Neural progenitor cell (in vitro differentiated cells): ENCODE measurements around the gene TENT5C. TPM values are rescaled to one million over a fixed set of nuclear protein-coding genes. Genes with fewer than 3 reads are reported as not detected.

Source experiments
- DNase-seq: peaks from one replicate; pipeline ENCODE4 v3.0.0-alpha.2; 2016; ENCODE audit warnings: low spot score
- H2AFZ ChIP-seq: fragments of 200-600 bp; sonication (generic); replicated peaks from 2 replicates; pipeline ENCODE4 v1.6.1; 2016; ENCODE audit warnings: antibody characterized with exemption
- H3F3A ChIP-seq: fragments of 200-600 bp; sonication (generic); 2 replicates; pipeline ENCODE4 v1.6.1; 2016; ENCODE audit warnings: antibody characterized with exemption, low read depth
- H3K27ac ChIP-seq: fragments of 200-600 bp; sonication (generic); 2 replicates; pipeline ENCODE4 v1.5.1; 2016; ENCODE audit warnings: mild to moderate bottlenecking
- H3K27me3 ChIP-seq: fragments of 200-600 bp; sonication (generic); 2 replicates; pipeline ENCODE4 v1.6.1; 2016; ENCODE audit warnings: mild to moderate bottlenecking, moderate library complexity
- H3K36me3 ChIP-seq: fragments of 200-600 bp; sonication (generic); 2 replicates; pipeline ENCODE4 v1.5.1; 2016
- H3K4me1 ChIP-seq: fragments of 200-600 bp; sonication (generic); 2 replicates; pipeline ENCODE4 v1.6.1; 2016; ENCODE audit warnings: mixed run types
- H3K4me2 ChIP-seq: fragments of 200-600 bp; sonication (generic); 2 replicates; pipeline ENCODE4 v1.6.1; 2016
- H3K4me3 ChIP-seq: fragments of 200-600 bp; sonication (generic); 2 replicates; pipeline ENCODE4 v1.5.1; 2016
- H3K79me2 ChIP-seq: fragments of 200-600 bp; sonication (generic); 2 replicates; pipeline ENCODE4 v1.6.1; 2016; ENCODE audit warnings: low read depth
- H3K9ac ChIP-seq: fragments of 200-600 bp; sonication (generic); 2 replicates; pipeline ENCODE4 v1.6.1; 2016
- H3K9me3 ChIP-seq: fragments of 200-600 bp; sonication (generic); 2 replicates; pipeline ENCODE4 v1.5.1; 2016; ENCODE audit warnings: low read depth
- H4K20me1 ChIP-seq: fragments of 200-600 bp; sonication (generic); 2 replicates; pipeline ENCODE4 v1.6.1; 2016; ENCODE audit warnings: low read depth
- H3K27ac Mint-ChIP-seq: 3 replicates; pipeline ENCODE4 v1.8.0; 2021; ENCODE audit warnings: mixed read lengths
- H3K27me3 Mint-ChIP-seq: 2 replicates; pipeline ENCODE4 v1.8.0; 2022; ENCODE audit warnings: low read depth, mild to moderate bottlenecking, inconsistent platforms, moderate library complexity, mixed read lengths; ENCODE audit not compliant: insufficient read depth
- H3K36me3 Mint-ChIP-seq: 3 replicates; pipeline ENCODE4 v1.8.0; 2021; ENCODE audit warnings: mixed read lengths
- H3K4me1 Mint-ChIP-seq: 3 replicates; pipeline ENCODE4 v1.8.0; 2021; ENCODE audit warnings: mixed read lengths
- H3K4me3 Mint-ChIP-seq: 3 replicates; pipeline ENCODE4 v1.8.0; 2021; ENCODE audit warnings: mild to moderate bottlenecking, moderate library complexity, mixed read lengths
- H3K9me3 Mint-ChIP-seq: 3 replicates; pipeline ENCODE4 v1.8.0; 2020; ENCODE audit warnings: mixed read lengths
- EZH2 ChIP-seq: fragments of 200-600 bp; sonication (generic); IDR thresholded peaks from 2 replicates; pipeline ENCODE4 v1.6.1; 2017; ENCODE audit warnings: antibody characterized with exemption, mild to moderate bottlenecking, moderate library complexity
- EZH2phosphoT487 ChIP-seq: fragments of 200-600 bp; sonication (generic); IDR thresholded peaks from 2 replicates; pipeline ENCODE4 v1.6.1; 2017; ENCODE audit warnings: antibody characterized with exemption
- total RNA-seq: library from RNA; depleted of rRNA; stranded (reverse); fragments of >200 nt; gene quantifications from 2 replicates; pipeline ENCODE4 v1.2.3, GENCODE V29; 2015; ENCODE audit warnings: low replicate concordance
- TF ChIP-seq, protein P1 (sequence below): fragments of 200-600 bp; sonication (generic); IDR thresholded peaks from 2 replicates; pipeline ENCODE4 v1.5.1; 2017; ENCODE audit warnings: antibody characterized with exemption, mild to moderate bottlenecking

TENT5C gene
- total RNA-seq, 1 donor from 2014 or later: 0.39 TPM

DNA sequence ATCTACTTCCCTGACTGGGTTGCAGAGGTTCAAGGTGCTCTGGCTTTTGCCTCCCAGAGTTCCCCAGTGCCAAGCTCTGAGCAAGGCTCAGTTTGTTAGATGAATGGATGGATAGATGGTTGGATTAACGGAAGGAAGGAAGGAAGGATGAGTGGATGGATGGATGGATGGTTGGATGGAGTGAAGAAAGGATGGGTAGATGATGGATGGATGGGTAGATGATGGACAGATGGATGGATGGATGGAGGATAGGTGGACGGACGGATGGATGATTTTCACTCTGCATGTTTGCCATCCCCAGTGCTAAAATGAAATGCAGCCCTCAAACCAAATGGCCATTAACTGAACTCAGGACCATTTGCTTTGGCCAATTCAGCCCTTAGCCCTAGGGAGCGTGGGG, 27.4 kb upstream of the TENT5C start:
- Histone ChIP-seq H3K9me3 (no peaks in the 10 kb centered on the region), H3K27me3 (no peaks in the 10 kb centered on the region), H3K4me1 (peaks cover 5% of the 10 kb centered on the region), H3K79me2 (no peaks in the 10 kb centered on the region), H3K9ac (no peak overlapping the region), H3K4me2 (no peak overlapping the region), H3K36me3 (no peaks in the 10 kb centered on the region), H2AFZ (no peak overlapping the region), H3K27ac (no peak overlapping the region), H3F3A (no peaks in the 10 kb centered on the region), H3K4me3 (no peak overlapping the region), H4K20me1 (no peaks in the 10 kb centered on the region)
- DNase-seq: no peak
- Mint-ChIP-seq H3K36me3 (no peaks in the 10 kb centered on the region), H3K4me3 (no peak overlapping the region), H3K27me3 (peaks cover 1% of the 10 kb centered on the region), H3K27ac (no peak overlapping the region), H3K9me3 (no peaks in the 10 kb centered on the region), H3K4me1 (peaks cover 5% of the 10 kb centered on the region)
- TF ChIP-seq, protein P1, sequence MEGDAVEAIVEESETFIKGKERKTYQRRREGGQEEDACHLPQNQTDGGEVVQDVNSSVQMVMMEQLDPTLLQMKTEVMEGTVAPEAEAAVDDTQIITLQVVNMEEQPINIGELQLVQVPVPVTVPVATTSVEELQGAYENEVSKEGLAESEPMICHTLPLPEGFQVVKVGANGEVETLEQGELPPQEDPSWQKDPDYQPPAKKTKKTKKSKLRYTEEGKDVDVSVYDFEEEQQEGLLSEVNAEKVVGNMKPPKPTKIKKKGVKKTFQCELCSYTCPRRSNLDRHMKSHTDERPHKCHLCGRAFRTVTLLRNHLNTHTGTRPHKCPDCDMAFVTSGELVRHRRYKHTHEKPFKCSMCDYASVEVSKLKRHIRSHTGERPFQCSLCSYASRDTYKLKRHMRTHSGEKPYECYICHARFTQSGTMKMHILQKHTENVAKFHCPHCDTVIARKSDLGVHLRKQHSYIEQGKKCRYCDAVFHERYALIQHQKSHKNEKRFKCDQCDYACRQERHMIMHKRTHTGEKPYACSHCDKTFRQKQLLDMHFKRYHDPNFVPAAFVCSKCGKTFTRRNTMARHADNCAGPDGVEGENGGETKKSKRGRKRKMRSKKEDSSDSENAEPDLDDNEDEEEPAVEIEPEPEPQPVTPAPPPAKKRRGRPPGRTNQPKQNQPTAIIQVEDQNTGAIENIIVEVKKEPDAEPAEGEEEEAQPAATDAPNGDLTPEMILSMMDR: no peak
- TF ChIP-seq EZH2phosphoT487: no peak
- TF ChIP-seq EZH2: no peak

GRCh38 chr1:117579221-117579906, 26.5 kb upstream of the TENT5C start:
- Mint-ChIP-seq H3K9me3 (no peaks in the 10 kb centered on the region), H3K27me3 (peaks cover 6% of the 10 kb centered on the region), H3K4me1 (peaks cover 1% of the 10 kb centered on the region), H3K27ac (no peak overlapping the region), H3K36me3 (no peaks in the 10 kb centered on the region), H3K4me3 (no peak overlapping the region)
- peaks cover 3% of the 10 kb centered on the region for H3K4me1 ChIP-seq
- H2AFZ ChIP-seq: no peak overlapping the region
- no peak overlapping the region for H3K4me2 ChIP-seq
- no peaks in the 10 kb centered on the region for H3K27me3 ChIP-seq
- H3K4me3 ChIP-seq: no peak overlapping the region
- H3K27ac ChIP-seq: no peak overlapping the region
- H3K79me2 ChIP-seq: no peaks in the 10 kb centered on the region
- H3K9me3 ChIP-seq: no peaks in the 10 kb centered on the region
- H4K20me1 ChIP-seq: no peaks in the 10 kb centered on the region
- no peaks in the 10 kb centered on the region for H3K36me3 ChIP-seq
- TF ChIP-seq EZH2phosphoT487: no peak
- no peak for TF ChIP-seq EZH2
- TF ChIP-seq, protein P1: no peak
- H3K9ac ChIP-seq: no peak overlapping the region
- no peaks in the 10 kb centered on the region for H3F3A ChIP-seq
- DNase-seq: no peak

DNA sequence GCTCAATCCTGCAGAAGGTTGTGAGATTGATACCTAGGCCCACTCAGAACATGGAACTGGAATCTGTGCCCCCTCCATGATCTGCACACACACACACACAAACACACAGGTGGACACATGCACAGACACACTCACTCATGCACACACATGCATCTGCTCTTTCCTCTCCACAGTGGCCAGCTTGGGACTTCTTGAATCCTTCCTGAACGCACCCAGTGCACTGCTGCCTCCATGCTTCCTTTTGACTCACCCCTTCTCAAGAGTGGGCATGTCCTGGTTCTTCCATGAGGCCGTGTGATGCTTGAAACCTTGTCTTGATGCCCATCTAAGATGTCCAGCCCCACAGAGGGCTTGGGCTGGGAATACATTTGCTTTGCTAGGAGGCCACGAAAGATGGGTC, 25.4 kb upstream of the TENT5C start:
- Histone ChIP-seq H2AFZ (no peak overlapping the region), H3K9me3 (no peaks in the 10 kb centered on the region)
- TF ChIP-seq, protein P1: no peak
- no peak for TF ChIP-seq EZH2
- TF ChIP-seq EZH2phosphoT487: no peak

More for the DNA sequence above, 25.4 kb upstream of the TENT5C start:
- Histone ChIP-seq H3K4me1 (no peaks in the 10 kb centered on the region), H4K20me1 (no peaks in the 10 kb centered on the region), H3F3A (no peaks in the 10 kb centered on the region), H3K27ac (no peak overlapping the region), H3K27me3 (no peaks in the 10 kb centered on the region), H3K79me2 (no peaks in the 10 kb centered on the region), H3K9ac (no peak overlapping the region), H3K36me3 (no peaks in the 10 kb centered on the region), H3K4me2 (no peak overlapping the region), H3K4me3 (no peak overlapping the region)
- no peak for DNase-seq
- Mint-ChIP-seq H3K4me1 (no peaks in the 10 kb centered on the region), H3K36me3 (no peaks in the 10 kb centered on the region), H3K27me3 (peaks cover 6% of the 10 kb centered on the region), H3K27ac (no peak overlapping the region), H3K4me3 (no peak overlapping the region), H3K9me3 (no peaks in the 10 kb centered on the region)
